HG02759 (cell line): ENCODE data around the gene TCL1A.

Experiments used
- ATAC-seq: cut with Tn5 transposase; IDR thresholded peaks from one replicate; pipeline ENCODE4 v1.9.1; 2021; ENCODE audit warnings: mild to moderate bottlenecking, moderate library complexity; ENCODE audit not compliant: unreplicated experiment

Gene TCL1A

DNA sequence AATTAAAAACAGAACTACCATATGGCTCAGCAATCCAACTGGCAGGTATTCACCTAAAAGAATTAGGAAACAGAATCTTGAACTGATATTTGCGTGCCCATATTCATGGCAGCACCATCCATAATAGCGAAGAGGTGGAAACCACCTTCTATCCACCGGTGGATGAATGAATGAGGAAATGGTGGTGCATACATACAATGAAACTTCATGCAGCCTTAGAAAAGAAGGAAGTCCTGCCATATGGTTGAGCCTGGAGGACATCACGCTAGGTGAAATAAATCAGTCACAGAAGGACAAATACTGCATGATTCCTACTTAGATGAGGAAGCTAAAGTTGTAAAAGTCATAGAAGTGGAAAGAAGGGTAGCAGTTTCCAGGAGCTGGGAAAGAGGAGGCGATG is 6.6 kb downstream of the TCL1A start:
- ATAC-seq = no peak

- no peak for ATAC-seq
Observed at GRCh38 chr14:95705518-95705917, 8.4 kb downstream of the TCL1A start.

DNA sequence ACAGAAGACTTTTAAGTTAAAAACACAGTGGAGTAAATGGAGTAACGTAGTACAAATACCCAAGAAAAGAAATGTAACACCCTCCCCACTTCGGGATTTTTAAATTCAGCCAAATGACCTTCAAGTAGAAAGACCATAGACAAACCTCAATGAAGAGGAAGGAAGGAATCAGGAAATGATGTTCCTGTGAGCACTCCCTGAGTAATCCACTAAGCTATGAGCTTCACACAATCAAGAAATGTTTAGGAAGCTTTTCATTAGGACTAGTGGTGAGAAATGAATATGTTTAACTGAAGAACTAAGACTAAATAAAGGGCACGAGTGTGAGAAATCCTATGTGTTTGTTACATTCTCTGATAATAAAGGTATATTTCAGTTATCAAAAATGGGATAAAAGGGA is 10.1 kb downstream of the TCL1A start:
- ATAC-seq = no peak

GRCh38 chr14:95703341-95703740 is 10.6 kb downstream of the TCL1A start:
- ATAC-seq = no peak

DNA sequence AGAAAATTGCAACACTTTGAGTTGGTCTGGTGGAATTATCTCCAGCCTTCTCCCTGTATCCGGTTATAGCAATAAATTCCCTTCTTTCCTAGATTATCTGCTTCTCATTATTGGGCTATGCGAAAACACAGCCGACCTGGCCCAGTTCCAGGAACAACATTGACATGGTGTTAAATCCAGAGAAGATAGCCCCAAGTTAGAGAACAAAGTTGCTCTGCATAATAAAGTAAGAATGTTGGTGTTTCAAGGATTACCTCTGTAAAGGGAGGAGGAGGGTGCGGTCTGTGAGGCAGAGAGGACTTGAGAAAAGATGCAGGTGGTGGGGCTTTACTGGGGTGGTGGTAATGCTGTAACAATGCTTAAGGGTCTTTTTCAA is 12.1 kb downstream of the TCL1A start:
- no peak for ATAC-seq

DNA sequence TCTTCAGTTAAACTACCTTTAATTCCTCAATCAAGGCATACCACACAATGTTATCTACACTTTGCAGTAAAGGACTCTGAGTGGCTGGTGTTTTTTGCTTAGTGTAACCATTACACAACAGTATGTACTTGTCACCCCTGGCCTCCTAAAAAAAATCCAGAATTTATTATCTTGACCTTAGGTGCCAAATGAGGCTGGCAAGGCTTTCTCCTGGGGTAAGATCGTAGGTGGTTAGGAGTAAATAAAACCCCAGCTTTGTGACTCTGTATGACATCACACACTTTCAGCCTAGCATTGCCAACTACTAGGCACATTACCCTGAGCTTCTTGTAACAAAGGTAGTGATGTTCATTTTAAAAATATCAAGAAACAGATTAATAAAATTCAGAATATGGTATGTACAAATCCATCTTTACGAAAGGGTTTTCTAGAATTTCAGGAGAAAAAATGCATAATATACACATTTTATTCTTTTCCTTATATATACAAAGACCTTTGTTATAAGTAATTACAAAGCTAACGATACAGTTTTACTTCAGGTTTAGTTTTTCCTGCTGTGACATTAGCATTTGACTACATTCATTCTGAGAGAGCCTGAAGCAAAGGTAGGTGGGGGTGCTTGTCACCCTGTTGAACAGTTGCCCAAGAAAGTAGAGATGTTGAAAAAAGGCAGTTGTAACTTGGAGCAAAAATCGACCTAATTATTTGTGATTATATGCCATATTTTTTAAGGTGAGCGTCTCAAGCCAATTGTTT is 13.5 kb downstream of the TCL1A start:
- ATAC-seq = no peak

DNA sequence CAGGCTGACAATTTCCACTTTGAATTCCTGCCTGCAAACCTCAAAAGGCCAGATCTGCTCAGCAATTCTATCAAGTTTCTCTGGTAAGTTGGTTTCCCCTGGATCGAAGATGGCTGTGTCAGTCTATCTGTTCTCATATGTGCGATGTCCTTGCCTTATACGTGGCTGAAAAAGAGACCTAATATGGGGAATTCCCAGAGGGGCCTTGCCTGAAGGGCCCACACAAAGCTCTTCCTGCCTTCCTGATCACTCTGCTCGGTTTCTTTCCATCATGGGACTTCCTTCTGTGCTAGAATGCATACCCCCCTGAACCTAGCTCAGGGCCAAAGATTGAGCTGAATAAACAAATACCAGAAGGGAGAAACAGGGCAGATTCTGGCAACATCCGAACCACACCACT is 14.5 kb downstream of the TCL1A start:
- no peak for ATAC-seq

DNA sequence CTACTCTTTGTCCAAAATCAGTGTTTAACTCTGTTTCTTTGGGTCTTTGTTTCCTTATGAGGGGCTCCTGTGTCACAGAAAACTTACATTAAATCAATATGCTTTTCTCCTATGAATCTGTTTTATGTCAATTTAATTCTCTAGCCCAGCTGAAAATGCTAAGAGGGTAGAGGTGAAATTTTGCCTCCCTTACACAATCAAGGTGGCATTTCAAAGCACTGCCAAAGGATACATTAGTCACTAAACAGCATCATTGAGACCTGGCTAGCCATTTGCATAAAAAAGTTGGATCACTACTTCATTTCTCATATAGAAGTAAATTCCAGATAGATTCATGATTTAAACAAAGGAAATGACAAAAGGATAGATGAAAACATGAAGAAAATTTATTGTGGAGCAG is 15.6 kb downstream of the TCL1A start:
- ATAC-seq = no peak

DNA sequence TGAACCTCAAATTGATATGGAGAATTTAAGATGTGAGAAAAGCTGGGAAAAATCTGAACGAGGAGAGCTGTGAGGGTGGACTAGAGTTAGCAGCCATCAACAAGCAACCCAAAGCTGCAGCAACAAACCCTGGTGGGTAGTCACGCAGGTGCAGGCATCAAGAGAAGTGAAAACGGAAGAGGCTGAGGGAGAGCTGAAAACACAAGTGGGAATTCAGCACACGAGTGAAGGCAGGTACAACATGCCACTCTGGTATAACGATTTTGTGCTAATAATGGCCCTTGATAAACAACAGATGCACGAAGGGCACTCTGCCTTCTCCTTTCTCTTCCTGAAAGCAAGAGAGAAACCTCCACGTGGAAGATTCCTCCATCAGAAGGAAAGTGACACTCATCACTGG is 16.2 kb downstream of the TCL1A start:
- ATAC-seq = peak; percentile 67

GRCh38 chr14:95696741-95697140 is 17.2 kb downstream of the TCL1A start:
- ATAC-seq = no peak

DNA sequence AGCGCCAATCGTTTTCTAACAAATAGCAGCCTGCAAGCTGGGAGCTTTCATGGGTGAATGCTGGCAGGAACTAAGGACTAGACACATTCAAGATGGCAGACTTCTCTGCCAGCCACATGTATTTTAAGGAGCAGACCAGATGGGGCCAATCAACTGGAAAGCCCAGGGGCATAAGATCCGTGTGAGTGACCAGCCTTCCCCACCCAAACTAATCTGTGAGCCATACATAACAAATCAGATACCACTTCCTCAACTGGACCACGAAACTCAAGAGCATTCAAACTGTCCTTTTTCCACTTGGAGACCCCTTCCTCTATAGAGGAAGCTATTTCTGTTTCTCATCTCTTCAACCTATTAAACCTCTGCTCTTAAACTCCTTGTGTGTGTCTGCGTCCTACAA is 18.0 kb downstream of the TCL1A start:
- no peak for ATAC-seq

DNA sequence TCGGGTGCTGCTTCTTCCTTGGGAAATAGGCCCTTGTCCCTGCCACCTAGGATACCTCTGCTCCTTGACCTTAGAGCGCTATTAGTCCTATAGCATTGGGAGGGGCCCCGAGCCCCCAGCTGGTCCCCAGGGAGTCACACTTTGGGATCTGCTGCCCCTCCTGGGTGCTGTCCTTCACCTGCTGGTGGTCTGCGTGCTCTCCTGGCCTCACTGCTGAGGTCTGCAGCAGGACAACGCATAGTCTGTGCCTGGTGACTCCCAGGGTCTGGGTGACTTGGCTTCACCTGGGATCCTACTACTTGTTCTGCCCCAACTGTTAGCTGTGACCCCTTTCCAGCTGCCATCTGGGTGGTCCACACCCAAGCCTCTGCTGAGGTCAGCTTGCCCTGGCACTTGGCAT is 18.9 kb downstream of the TCL1A start:
- ATAC-seq = no peak

GRCh38 chr14:95692109-95692508 is 21.8 kb downstream of the TCL1A start:
- ATAC-seq = no peak

- ATAC-seq = no peak
Observed at GRCh38 chr14:95691591-95691990, 22.3 kb downstream of the TCL1A start.

GRCh38 chr14:95690815-95691214 is 23.1 kb downstream of the TCL1A start:
- no peak for ATAC-seq

DNA sequence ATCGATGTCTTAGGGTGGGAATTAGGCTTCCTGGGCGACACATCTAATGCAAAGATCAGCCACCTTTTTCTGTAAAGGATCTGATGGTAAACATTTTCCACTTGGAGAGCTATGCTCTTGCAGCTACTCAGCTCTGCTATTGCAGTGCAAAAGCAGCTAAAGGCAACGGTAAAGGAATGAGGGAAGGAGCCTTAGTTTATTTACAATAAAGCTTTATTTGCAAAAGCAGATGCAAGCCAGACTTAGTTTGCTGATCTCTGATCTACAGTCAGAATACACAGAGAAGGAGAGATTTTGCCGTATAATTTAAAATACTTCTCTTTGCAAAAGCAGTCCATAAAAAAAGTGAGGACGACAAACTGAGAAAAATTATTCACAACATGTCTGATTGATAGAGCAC is 24.5 kb downstream of the TCL1A start:
- no peak for ATAC-seq

- ATAC-seq = no peak
Observed at GRCh38 chr14:95686935-95687334, 27.0 kb downstream of the TCL1A start.

GRCh38 chr14:95685978-95686922 is 27.7 kb downstream of the TCL1A start, which contains the start of gene TCL1B:
TCL1B (plus strand) TSS chr14:95686426; CDS start chr14:95686468, 42 bp downstream.
- ATAC-seq = no peak

- no peak for ATAC-seq
Observed at GRCh38 chr14:95683793-95684192, 30.1 kb downstream of the TCL1A start.

GRCh38 chr14:95681153-95681552 is 32.8 kb downstream of the TCL1A start:
- ATAC-seq = no peak

DNA sequence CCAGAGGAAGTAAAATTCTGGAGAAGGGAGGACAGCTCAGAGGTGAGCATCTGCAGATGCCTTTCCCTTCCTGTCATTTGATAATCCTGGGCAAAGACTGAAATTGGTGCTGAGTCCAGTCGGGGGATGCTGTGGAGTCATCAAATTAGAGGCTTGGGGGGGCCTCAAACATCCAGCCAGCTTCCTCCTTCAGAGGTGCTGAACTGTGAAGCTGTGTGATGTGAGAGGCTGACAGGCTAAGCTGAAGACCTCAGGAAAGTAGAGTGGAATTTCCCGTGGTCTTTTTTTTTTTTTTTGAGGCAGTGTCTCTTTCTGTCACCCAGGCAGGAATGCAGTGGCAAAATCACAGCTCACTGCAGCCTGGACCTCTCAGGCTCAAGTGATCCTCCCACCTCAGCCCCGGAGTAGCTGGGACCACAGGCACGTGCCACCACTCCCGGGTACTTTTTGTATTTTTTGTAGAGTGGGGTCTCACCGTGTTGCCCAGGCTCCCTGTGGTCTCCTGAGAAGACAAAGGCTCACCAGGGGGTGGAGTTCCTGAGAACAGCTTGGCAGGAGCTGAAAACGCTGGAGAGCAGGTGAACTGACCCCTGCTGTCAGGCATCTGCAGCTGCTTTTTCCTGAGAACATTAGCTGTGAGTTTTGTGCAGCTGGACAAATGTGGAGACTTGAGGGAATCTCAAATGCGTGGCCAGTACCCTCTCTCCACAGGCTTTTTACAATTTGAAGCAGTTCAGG is 33.8 kb downstream of the TCL1A start:
- ATAC-seq = no peak
